HG03097 (cell line): ENCODE data around the gene MRPL50.

Source experiments
- ATAC-seq: cut with Tn5 transposase; IDR thresholded peaks from one replicate; pipeline ENCODE4 v1.9.1; 2021; ENCODE audit not compliant: unreplicated experiment, low FRiP score

The MRPL50 gene

GRCh38 chr9:101381118-101381517 is 17.3 kb downstream of the MRPL50 start:
- no peak for ATAC-seq

GRCh38 chr9:101380295-101380694 is 18.1 kb downstream of the MRPL50 start:
- ATAC-seq = no peak

GRCh38 chr9:101376111-101376848 is 22.1 kb downstream of the MRPL50 start:
- ATAC-seq = no peak

GRCh38 chr9:101375546-101375945 is 22.9 kb downstream of the MRPL50 start:
- ATAC-seq = no peak

GRCh38 chr9:101372327-101373118 is 25.9 kb downstream of the MRPL50 start:
- ATAC-seq = no peak

GRCh38 chr9:101371813-101372212 is 26.6 kb downstream of the MRPL50 start:
- no peak for ATAC-seq

GRCh38 chr9:101369884-101370531 is 28.4 kb downstream of the MRPL50 start:
- ATAC-seq = no peak

- no peak for ATAC-seq
Measured at GRCh38 chr9:101369286-101369685, 29.1 kb downstream of the MRPL50 start.

GRCh38 chr9:101367323-101367722 is 31.1 kb downstream of the MRPL50 start:
- no peak for ATAC-seq

- ATAC-seq = no peak
Measured at GRCh38 chr9:101366038-101366756, 32.2 kb downstream of the MRPL50 start.

GRCh38 chr9:101365181-101365580 is 33.2 kb downstream of the MRPL50 start:
- no peak for ATAC-seq

GRCh38 chr9:101362450-101362849 is 36.0 kb downstream of the MRPL50 start:
- ATAC-seq = no peak

- ATAC-seq = no peak
Measured at GRCh38 chr9:101360647-101361046, 37.8 kb downstream of the MRPL50 start.

GRCh38 chr9:101359679-101360078 is 38.7 kb downstream of the MRPL50 start:
- no peak for ATAC-seq

- no peak for ATAC-seq
Measured at GRCh38 chr9:101356619-101357018, 41.8 kb downstream of the MRPL50 start.

GRCh38 chr9:101354765-101355708 is 43.4 kb downstream of the MRPL50 start:
- ATAC-seq = no peak

GRCh38 chr9:101354143-101354764 is 44.2 kb downstream of the MRPL50 start:
- no peak for ATAC-seq

- ATAC-seq = no peak
Measured at GRCh38 chr9:101353683-101354082, 44.7 kb downstream of the MRPL50 start.

- no peak for ATAC-seq
Measured at GRCh38 chr9:101352892-101353463, 45.4 kb downstream of the MRPL50 start.
